ENCODE results near the gene ALKBH2. TPM values are rescaled to one million over a fixed set of nuclear protein-coding genes. Genes with fewer than 3 reads are reported as not detected.

ALKBH2 gene
- total and polyA plus RNA-seq, 2 experiments from 2014 or later: 16.4 to 35.9 TPM

DNA sequence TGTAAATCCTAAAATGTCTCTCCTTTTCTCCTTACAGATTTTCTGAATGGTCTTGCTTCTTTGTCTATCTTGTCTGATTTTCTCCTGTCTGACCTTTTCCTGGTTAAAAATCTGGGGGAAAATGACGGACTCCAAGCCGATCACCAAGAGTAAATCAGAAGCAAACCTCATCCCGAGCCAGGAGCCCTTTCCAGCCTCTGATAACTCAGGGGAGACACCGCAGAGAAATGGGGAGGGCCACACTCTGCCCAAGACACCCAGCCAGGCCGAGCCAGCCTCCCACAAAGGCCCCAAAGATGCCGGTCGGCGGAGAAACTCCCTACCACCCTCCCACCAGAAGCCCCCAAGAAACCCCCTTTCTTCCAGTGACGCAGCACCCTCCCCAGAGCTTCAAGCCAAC lies 46.1 kb upstream of the ALKBH2 start:
- no peaks in the 10 kb centered on the region for H4K20me1 ChIP-seq (replicated peaks; ENCODE audit: insufficient read depth)
- H3K4me1 ChIP-seq (ENCODE audit: insufficient read depth): no peaks in the 10 kb centered on the region
- H3K4me3 ChIP-seq: no peak overlapping the region
- Mint-ChIP-seq H3K9me3 (peaks cover 14% of the 10 kb centered on the region; the same call in 2 of the 3 replicates), H3K4me3 (no peak overlapping the region), H3K4me1 (no peaks in the 10 kb centered on the region), H3K27ac (no peak overlapping the region), H3K36me3 (ENCODE audit: low read depth) (no peaks in the 10 kb centered on the region; the same call in 2 of the 3 replicates), H3K27me3 (ENCODE audit: insufficient read depth, low read depth, poor library complexity) (peaks cover 1% of the 10 kb centered on the region)
- no peaks in the 10 kb centered on the region for H3K27me3 ChIP-seq (ENCODE audit: insufficient read depth)
- no peak overlapping the region for H2AFZ ChIP-seq
- H3K4me2 ChIP-seq: no peak overlapping the region
- no peaks in the 10 kb centered on the region for H3K9me2 ChIP-seq (ENCODE audit: insufficient read depth)
- H3K79me2 ChIP-seq (replicated peaks; ENCODE audit: insufficient read depth): no peaks in the 10 kb centered on the region
- TF ChIP-seq ZNF331 (CRISPR knock-in tag; IDR thresholded peaks at IDR 0.05; ENCODE audit: low read depth): no peak
- H3K36me3 ChIP-seq (ENCODE audit: insufficient read depth): no peaks in the 10 kb centered on the region
- ATAC-seq: no peak
- H3F3A ChIP-seq (replicated peaks; ENCODE audit: low read depth): no peaks in the 10 kb centered on the region
- DNase-seq (ENCODE audit: low spot score): no peak
- H3K27ac ChIP-seq (ENCODE audit: low read depth): no peak overlapping the region

DNA sequence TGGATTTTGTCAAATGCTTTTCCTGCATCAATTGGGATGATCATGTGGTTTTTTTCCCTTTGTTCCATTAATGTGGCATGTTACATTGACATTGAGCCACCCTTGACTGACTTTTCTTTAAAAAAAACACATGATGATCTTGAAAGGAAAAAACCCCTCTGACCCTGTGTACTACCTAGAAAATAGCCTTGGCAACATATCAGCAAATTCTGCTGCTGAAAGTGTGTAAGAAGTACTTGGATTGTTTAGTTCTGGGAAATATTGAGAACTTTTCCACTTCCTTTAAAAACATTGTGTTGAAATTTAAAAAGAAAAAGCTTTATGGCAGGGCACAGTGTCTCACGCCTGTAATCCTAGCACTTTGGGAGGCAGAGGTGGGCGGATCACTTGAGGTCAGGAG lies 43.8 kb upstream of the ALKBH2 start:
- no peak overlapping the region for H3K4me3 Mint-ChIP-seq
- peaks cover 3% of the 10 kb centered on the region for H3K27me3 Mint-ChIP-seq (ENCODE audit: insufficient read depth, low read depth, poor library complexity)
- no peaks in the 10 kb centered on the region for H3K27me3 ChIP-seq (ENCODE audit: insufficient read depth)
- H3K4me2 ChIP-seq: no peak overlapping the region
- H3K36me3 Mint-ChIP-seq (ENCODE audit: low read depth): no peaks in the 10 kb centered on the region; the same call in 2 of the 3 replicates
- H3K4me3 ChIP-seq: no peak overlapping the region
- no peaks in the 10 kb centered on the region for H3K4me1 ChIP-seq (ENCODE audit: insufficient read depth)
- no peak overlapping the region for H2AFZ ChIP-seq
- DNase-seq (ENCODE audit: low spot score) (no peak), ATAC-seq (no peak)
- H3K9me3 Mint-ChIP-seq: peaks cover 14% of the 10 kb centered on the region; the same call in 2 of the 3 replicates
- no peaks in the 10 kb centered on the region for H3K36me3 ChIP-seq (ENCODE audit: insufficient read depth)
- no peak overlapping the region for H3K27ac Mint-ChIP-seq
- no peaks in the 10 kb centered on the region for H3K9me2 ChIP-seq (ENCODE audit: insufficient read depth)
- no peak overlapping the region for H3K27ac ChIP-seq (ENCODE audit: low read depth)
- H3F3A ChIP-seq (replicated peaks; ENCODE audit: low read depth): no peaks in the 10 kb centered on the region
- TF ChIP-seq EZH2phosphoT487 (IDR thresholded peaks at IDR 0.05; ENCODE audit: unreplicated experiment) (no peak), ZNF114 (CRISPR knock-in tag; IDR thresholded peaks at IDR 0.05) (no peak), STAT1 (IDR thresholded peaks at IDR 0.05; ENCODE audit: unreplicated experiment) (no peak), CREB1 (CRISPR knock-in tag; IDR thresholded peaks at IDR 0.05; ENCODE audit: low read depth) (no peak), NANOG (IDR thresholded peaks at IDR 0.05; ENCODE audit: borderline replicate concordance) (no peak), POLR2AphosphoS5 (IDR thresholded peaks at IDR 0.05; ENCODE audit: low read depth) (no peak), JUNB (IDR thresholded peaks at IDR 0.05; ENCODE audit: unreplicated experiment) (no peak), EZH2 (IDR thresholded peaks at IDR 0.05; ENCODE audit: low read depth, unreplicated experiment) (no peak)
- TF ChIP-seq, protein P1, sequence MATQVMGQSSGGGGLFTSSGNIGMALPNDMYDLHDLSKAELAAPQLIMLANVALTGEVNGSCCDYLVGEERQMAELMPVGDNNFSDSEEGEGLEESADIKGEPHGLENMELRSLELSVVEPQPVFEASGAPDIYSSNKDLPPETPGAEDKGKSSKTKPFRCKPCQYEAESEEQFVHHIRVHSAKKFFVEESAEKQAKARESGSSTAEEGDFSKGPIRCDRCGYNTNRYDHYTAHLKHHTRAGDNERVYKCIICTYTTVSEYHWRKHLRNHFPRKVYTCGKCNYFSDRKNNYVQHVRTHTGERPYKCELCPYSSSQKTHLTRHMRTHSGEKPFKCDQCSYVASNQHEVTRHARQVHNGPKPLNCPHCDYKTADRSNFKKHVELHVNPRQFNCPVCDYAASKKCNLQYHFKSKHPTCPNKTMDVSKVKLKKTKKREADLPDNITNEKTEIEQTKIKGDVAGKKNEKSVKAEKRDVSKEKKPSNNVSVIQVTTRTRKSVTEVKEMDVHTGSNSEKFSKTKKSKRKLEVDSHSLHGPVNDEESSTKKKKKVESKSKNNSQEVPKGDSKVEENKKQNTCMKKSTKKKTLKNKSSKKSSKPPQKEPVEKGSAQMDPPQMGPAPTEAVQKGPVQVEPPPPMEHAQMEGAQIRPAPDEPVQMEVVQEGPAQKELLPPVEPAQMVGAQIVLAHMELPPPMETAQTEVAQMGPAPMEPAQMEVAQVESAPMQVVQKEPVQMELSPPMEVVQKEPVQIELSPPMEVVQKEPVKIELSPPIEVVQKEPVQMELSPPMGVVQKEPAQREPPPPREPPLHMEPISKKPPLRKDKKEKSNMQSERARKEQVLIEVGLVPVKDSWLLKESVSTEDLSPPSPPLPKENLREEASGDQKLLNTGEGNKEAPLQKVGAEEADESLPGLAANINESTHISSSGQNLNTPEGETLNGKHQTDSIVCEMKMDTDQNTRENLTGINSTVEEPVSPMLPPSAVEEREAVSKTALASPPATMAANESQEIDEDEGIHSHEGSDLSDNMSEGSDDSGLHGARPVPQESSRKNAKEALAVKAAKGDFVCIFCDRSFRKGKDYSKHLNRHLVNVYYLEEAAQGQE (IDR thresholded peaks at IDR 0.05; ENCODE audit: unreplicated experiment): no peak
- TF ChIP-seq, protein P2, sequence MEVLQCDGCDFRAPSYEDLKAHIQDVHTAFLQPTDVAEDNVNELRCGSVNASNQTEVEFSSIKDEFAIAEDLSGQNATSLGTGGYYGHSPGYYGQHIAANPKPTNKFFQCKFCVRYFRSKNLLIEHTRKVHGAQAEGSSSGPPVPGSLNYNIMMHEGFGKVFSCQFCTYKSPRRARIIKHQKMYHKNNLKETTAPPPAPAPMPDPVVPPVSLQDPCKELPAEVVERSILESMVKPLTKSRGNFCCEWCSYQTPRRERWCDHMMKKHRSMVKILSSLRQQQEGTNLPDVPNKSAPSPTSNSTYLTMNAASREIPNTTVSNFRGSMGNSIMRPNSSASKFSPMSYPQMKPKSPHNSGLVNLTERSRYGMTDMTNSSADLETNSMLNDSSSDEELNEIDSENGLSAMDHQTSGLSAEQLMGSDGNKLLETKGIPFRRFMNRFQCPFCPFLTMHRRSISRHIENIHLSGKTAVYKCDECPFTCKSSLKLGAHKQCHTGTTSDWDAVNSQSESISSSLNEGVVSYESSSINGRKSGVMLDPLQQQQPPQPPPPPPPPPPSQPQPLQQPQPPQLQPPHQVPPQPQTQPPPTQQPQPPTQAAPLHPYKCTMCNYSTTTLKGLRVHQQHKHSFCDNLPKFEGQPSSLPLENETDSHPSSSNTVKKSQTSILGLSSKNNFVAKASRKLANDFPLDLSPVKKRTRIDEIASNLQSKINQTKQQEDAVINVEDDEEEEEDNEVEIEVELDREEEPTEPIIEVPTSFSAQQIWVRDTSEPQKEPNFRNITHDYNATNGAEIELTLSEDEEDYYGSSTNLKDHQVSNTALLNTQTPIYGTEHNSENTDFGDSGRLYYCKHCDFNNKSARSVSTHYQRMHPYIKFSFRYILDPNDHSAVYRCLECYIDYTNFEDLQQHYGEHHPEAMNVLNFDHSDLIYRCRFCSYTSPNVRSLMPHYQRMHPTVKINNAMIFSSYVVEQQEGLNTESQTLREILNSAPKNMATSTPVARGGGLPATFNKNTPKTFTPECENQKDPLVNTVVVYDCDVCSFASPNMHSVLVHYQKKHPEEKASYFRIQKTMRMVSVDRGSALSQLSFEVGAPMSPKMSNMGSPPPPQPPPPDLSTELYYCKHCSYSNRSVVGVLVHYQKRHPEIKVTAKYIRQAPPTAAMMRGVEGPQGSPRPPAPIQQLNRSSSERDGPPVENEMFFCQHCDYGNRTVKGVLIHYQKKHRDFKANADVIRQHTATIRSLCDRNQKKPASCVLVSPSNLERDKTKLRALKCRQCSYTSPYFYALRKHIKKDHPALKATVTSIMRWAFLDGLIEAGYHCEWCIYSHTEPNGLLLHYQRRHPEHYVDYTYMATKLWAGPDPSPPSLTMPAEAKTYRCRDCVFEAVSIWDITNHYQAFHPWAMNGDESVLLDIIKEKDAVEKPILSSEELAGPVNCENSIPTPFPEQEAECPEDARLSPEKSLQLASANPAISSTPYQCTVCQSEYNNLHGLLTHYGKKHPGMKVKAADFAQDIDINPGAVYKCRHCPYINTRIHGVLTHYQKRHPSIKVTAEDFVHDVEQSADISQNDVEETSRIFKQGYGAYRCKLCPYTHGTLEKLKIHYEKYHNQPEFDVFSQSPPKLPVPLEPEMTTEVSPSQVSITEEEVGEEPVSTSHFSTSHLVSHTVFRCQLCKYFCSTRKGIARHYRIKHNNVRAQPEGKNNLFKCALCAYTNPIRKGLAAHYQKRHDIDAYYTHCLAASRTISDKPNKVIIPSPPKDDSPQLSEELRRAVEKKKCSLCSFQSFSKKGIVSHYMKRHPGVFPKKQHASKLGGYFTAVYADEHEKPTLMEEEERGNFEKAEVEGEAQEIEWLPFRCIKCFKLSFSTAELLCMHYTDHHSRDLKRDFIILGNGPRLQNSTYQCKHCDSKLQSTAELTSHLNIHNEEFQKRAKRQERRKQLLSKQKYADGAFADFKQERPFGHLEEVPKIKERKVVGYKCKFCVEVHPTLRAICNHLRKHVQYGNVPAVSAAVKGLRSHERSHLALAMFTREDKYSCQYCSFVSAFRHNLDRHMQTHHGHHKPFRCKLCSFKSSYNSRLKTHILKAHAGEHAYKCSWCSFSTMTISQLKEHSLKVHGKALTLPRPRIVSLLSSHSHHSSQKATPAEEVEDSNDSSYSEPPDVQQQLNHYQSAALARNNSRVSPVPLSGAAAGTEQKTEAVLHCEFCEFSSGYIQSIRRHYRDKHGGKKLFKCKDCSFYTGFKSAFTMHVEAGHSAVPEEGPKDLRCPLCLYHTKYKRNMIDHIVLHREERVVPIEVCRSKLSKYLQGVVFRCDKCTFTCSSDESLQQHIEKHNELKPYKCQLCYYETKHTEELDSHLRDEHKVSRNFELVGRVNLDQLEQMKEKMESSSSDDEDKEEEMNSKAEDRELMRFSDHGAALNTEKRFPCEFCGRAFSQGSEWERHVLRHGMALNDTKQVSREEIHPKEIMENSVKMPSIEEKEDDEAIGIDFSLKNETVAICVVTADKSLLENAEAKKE (CRISPR knock-in tag; IDR thresholded peaks at IDR 0.05): no peak
- TF ChIP-seq, protein P3, sequence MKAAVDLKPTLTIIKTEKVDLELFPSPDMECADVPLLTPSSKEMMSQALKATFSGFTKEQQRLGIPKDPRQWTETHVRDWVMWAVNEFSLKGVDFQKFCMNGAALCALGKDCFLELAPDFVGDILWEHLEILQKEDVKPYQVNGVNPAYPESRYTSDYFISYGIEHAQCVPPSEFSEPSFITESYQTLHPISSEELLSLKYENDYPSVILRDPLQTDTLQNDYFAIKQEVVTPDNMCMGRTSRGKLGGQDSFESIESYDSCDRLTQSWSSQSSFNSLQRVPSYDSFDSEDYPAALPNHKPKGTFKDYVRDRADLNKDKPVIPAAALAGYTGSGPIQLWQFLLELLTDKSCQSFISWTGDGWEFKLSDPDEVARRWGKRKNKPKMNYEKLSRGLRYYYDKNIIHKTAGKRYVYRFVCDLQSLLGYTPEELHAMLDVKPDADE (IDR thresholded peaks at IDR 0.05): no peak
- no peaks in the 10 kb centered on the region for H4K20me1 ChIP-seq (replicated peaks; ENCODE audit: insufficient read depth)
- no peaks in the 10 kb centered on the region for H3K4me1 Mint-ChIP-seq
- H3K79me2 ChIP-seq (replicated peaks; ENCODE audit: insufficient read depth): no peaks in the 10 kb centered on the region
